Right lobe of liver (tissue), 6 donors: ENCODE results near the gene MACROD2. TPM values are rescaled to one million over a fixed set of nuclear protein-coding genes. Genes with fewer than 3 reads are reported as not detected.

Source experiments
- ATAC-seq, 4 donors: fragments of 200-7000 bp; cut with Tn5 transposase; one replicate each; pipeline ENCODE4 v1.9.1; 2020; ENCODE audit warnings: mild to moderate bottlenecking in 4 of 4, moderate library complexity in 4 of 4
- DNase-seq, 3 donors: peaks; one replicate each; pipeline ENCODE4 v3.0.0-alpha.2; 2020
- H3K27ac ChIP-seq, 3 donors: fragments of 200-600 bp; one replicate each; pipeline ENCODE4 v1.8.0; 2022
- H3K27me3 ChIP-seq, 2 donors: fragments of 200-600 bp; one replicate each; pipeline ENCODE4 v1.8.0; 2022
- H3K36me3 ChIP-seq, 4 donors: fragments of 200-600 bp; sonication (generic) in 1 of 4; one replicate each; pipeline versions ENCODE4 v1.5.1 to v1.8.0; 2017 to 2022; ENCODE audit warnings: control low read depth in 1 of 4
- H3K4me1 ChIP-seq, 4 donors: fragments of 200-600 bp; sonication (generic) in 1 of 4; one replicate each; pipeline versions ENCODE4 v1.5.1 to v1.8.0; 2017 to 2022; ENCODE audit warnings: control low read depth in 1 of 4
- H3K4me3 ChIP-seq, 3 donors: fragments of 200-600 bp; one replicate each; pipeline ENCODE4 v1.8.0; 2022
- H3K9me3 ChIP-seq, 4 donors: fragments of 200-600 bp; sonication (generic) in 1 of 4; one replicate each; pipeline versions ENCODE4 v1.5.1 to v1.8.0; 2017 to 2022; ENCODE audit warnings: control low read depth in 1 of 4
- POLR2A ChIP-seq: fragments of 450-650 bp; IDR thresholded peaks from one replicate; pipeline ENCODE4 v1.6.1; 2017; ENCODE audit warnings: antibody characterized with exemption, mild to moderate bottlenecking
- WGBS: methylation state at CpG from one replicate; pipeline ENCODE4 v1.1.6; 2018; ENCODE audit warnings: low coverage, low lambda C conversion rate; ENCODE audit not compliant: insufficient coverage; ENCODE audit errors: missing lambda C conversion rate; 5-methylcytosine and 5-hydroxymethylcytosine counted together
- intact Hi-C, 2 donors: fragments of 100-400 bp; cut with DNase I; formaldehyde crosslinking; loops; one replicate each; pipeline versions ENCODE4 v1.11.2 to v1.14.1; 2022
- total RNA-seq, 6 experiments: library from RNA; depleted of rRNA in 2 of 6; stranded (reverse); fragments of >200 nt in 2 of 6; fragmentation: NEBNext Ultra II Directional in 3 of 6; extraction: Animal tissue kit (Norgen Biotek cat#: 25700) in 3 of 6; gene quantifications; one replicate each; pipeline versions ENCODE4 v1.1.0 to v1.2.4, GENCODE V29; 2016 to 2023
- TF ChIP-seq, protein P1 (sequence below), 4 donors: fragments of 200-600 bp in 3 of 4; fragments of 450-650 bp in 1 of 4; IDR thresholded peaks; one replicate each; pipeline versions ENCODE4 v1.5.1 to v1.8.0; 2016 to 2022; ENCODE audit warnings: antibody characterized with exemption in 4 of 4, mild to moderate bottlenecking in 2 of 4
- donor health status: DM: no; HTN: yes; CAD: no.
- donor health status: DM: no; HTN: no; CAD: no.
- donor health status: DM: no; HTN: no; CAD: no.
- donor health status: DM: no; HTN: yes; CAD: no.
- donor health status: DM: no; HTN: yes; CAD: no.

Gene MACROD2
- total RNA-seq, 6 experiments from 2014 or later: 1.2 to 5.5 (median 3.3) TPM

- H3K4me1 ChIP-seq: no peaks in the 10 kb centered on the region
- WGBS: 80% methylated on average over 5 of the region's 5 CpGs
Measured at GRCh38 chr20:15866916-15867730, 1871.8 kb downstream of the MACROD2 start.

GRCh38 chr20:15867899-15868298, 1872.6 kb downstream of the MACROD2 start:
- Histone ChIP-seq H3K9me3 (no peaks in the 10 kb centered on the region), H3K36me3 (no peaks in the 10 kb centered on the region), H3K4me1 (no peaks in the 10 kb centered on the region), H3K27me3 (no peaks in the 10 kb centered on the region), H3K4me3 (no peak overlapping the region), H3K27ac (no peak overlapping the region)
- ATAC-seq (peak; percentile 40 to 63 (median 56)), DNase-seq (no peak)
- intact Hi-C loops: no loop called here
- WGBS: 100% methylated on average over 2 of the region's 4 CpGs
- TF ChIP-seq, protein P1, sequence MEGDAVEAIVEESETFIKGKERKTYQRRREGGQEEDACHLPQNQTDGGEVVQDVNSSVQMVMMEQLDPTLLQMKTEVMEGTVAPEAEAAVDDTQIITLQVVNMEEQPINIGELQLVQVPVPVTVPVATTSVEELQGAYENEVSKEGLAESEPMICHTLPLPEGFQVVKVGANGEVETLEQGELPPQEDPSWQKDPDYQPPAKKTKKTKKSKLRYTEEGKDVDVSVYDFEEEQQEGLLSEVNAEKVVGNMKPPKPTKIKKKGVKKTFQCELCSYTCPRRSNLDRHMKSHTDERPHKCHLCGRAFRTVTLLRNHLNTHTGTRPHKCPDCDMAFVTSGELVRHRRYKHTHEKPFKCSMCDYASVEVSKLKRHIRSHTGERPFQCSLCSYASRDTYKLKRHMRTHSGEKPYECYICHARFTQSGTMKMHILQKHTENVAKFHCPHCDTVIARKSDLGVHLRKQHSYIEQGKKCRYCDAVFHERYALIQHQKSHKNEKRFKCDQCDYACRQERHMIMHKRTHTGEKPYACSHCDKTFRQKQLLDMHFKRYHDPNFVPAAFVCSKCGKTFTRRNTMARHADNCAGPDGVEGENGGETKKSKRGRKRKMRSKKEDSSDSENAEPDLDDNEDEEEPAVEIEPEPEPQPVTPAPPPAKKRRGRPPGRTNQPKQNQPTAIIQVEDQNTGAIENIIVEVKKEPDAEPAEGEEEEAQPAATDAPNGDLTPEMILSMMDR (IDR thresholded peaks at IDR 0.05): peak; percentile 17 to 39 (median 28)
- no peak for TF ChIP-seq POLR2A

More at GRCh38 chr20:15866916-15867730, 1871.8 kb downstream of the MACROD2 start:
- Histone ChIP-seq H3K9me3 (no peaks in the 10 kb centered on the region), H3K27me3 (no peaks in the 10 kb centered on the region), H3K36me3 (no peaks in the 10 kb centered on the region), H3K27ac (no peak overlapping the region), H3K4me3 (no peak overlapping the region)
- no peak for TF ChIP-seq POLR2A
- TF ChIP-seq, protein P1 (IDR thresholded peaks at IDR 0.05): no peak
- intact Hi-C loops: no loop called here
- ATAC-seq (no peak), DNase-seq (no peak)

GRCh38 chr20:15875446-15875845, 1880.1 kb downstream of the MACROD2 start:
- Histone ChIP-seq H3K27me3 (no peaks in the 10 kb centered on the region), H3K9me3 (no peaks in the 10 kb centered on the region), H3K4me1 (no peaks in the 10 kb centered on the region), H3K4me3 (no peak overlapping the region), H3K36me3 (no peaks in the 10 kb centered on the region), H3K27ac (no peak overlapping the region)
- intact Hi-C loops: no loop called here
- no peak for ATAC-seq
- no peak for DNase-seq
- TF ChIP-seq, protein P1 (IDR thresholded peaks at IDR 0.05): no peak
- TF ChIP-seq POLR2A: no peak
- 80% methylated on average over 3 of the region's 3 CpGs for WGBS

DNA sequence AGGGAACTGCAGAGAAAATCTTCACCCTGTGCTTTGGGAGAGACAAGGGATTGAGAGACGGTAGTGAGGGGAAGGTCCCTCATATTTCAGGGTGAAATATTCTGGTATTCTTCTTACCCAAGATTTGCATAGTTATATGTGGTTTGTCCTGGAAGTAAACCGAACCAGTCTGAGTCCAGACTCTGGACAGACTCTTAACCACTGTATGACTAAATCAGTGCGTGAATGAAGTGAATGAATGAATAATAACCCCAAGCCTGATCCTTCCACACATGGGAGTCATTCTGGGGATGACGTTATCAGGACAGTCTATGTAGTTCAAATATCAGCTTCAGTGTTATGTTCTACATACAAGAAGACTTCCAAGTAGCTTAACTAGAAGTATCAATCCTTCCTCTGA, 1887.2 kb downstream of the MACROD2 start:
- no peak overlapping the region for H3K4me3 ChIP-seq
- no peak for DNase-seq
- no peaks in the 10 kb centered on the region for H3K27me3 ChIP-seq
- no peak overlapping the region for H3K27ac ChIP-seq
- H3K4me1 ChIP-seq: no peaks in the 10 kb centered on the region
- H3K9me3 ChIP-seq: no peaks in the 10 kb centered on the region
- no peak for TF ChIP-seq POLR2A
- TF ChIP-seq, protein P1 (IDR thresholded peaks at IDR 0.05): no peak
- intact Hi-C loops: no loop called here
- 71% methylated on average over 4 of the region's 4 CpGs for WGBS
- H3K36me3 ChIP-seq: no peaks in the 10 kb centered on the region
- no peak for ATAC-seq
